Gastroesophageal sphincter (tissue), 3 donors: ENCODE results near the gene USP43.

Experiments used
- CTCF ChIP-seq, 4 experiments: fragments of 200-600 bp in 2 of 4; fragments of 450-650 bp in 2 of 4; sonication (generic) in 1 of 4; IDR thresholded peaks; one replicate each; pipeline ENCODE4 v1.5.1; 2017 to 2019; ENCODE audit warnings: antibody characterized with exemption in 4 of 4, mild to moderate bottlenecking in 2 of 4, moderate library complexity in 2 of 4
- EP300 ChIP-seq: sonication (generic); formaldehyde crosslinking; IDR thresholded peaks from one replicate; pipeline ENCODE4 v1.6.1; 2017; ENCODE audit warnings: antibody characterized with exemption, mild to moderate bottlenecking
- POLR2A ChIP-seq, 2 donors: fragments of 450-650 bp; IDR thresholded peaks; one replicate each; pipeline ENCODE4 v1.6.1; 2017; ENCODE audit warnings: antibody characterized with exemption in 2 of 2, mild to moderate bottlenecking in 2 of 2, moderate library complexity in 1 of 2
- POLR2AphosphoS5 ChIP-seq: sonication (generic); formaldehyde crosslinking; IDR thresholded peaks from one replicate; pipeline ENCODE4 v1.6.1; 2017; ENCODE audit warnings: antibody characterized with exemption

GRCh38 chr17:9726291-9726690, 81.0 kb downstream of the USP43 start:
- TF ChIP-seq EP300 (no peak), POLR2A (IDR thresholded peaks at IDR 0.05) (no peak), CTCF (IDR thresholded peaks at IDR 0.05) (no peak), POLR2AphosphoS5 (no peak)
